NB4 (cell line): ENCODE measurements around the gene PROM2.

ENCODE experiments used
- MYC ChIP-seq: IDR thresholded peaks from 2 replicates; pipeline ENCODE4 v1.6.1; 2011; ENCODE audit warnings: low read depth, low read length
- TF ChIP-seq, protein P1 (sequence below): IDR thresholded peaks from one replicate; pipeline ENCODE4 v1.5.1; 2012; ENCODE audit warnings: low read depth, low read length

DNA sequence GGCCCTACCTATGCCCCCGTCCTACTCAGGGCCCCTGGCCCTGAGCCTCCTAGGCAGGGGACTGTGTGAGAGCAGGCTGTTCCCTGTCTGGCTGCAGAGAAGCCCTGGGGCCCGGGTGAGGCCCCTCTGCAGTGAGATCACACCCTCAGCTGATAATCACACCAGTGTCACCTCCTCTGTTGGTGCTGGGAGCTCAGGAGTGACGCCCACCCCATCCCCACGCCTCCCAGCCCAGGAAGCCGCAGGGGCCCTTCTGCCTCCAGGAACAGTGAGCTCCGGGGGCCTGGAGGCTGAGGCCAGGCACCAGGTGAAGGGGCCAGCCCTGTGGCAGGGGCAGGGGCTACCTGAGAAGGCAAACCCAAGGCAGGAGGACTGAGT, 42.9 kb downstream of the PROM2 start:
- TF ChIP-seq, protein P1, sequence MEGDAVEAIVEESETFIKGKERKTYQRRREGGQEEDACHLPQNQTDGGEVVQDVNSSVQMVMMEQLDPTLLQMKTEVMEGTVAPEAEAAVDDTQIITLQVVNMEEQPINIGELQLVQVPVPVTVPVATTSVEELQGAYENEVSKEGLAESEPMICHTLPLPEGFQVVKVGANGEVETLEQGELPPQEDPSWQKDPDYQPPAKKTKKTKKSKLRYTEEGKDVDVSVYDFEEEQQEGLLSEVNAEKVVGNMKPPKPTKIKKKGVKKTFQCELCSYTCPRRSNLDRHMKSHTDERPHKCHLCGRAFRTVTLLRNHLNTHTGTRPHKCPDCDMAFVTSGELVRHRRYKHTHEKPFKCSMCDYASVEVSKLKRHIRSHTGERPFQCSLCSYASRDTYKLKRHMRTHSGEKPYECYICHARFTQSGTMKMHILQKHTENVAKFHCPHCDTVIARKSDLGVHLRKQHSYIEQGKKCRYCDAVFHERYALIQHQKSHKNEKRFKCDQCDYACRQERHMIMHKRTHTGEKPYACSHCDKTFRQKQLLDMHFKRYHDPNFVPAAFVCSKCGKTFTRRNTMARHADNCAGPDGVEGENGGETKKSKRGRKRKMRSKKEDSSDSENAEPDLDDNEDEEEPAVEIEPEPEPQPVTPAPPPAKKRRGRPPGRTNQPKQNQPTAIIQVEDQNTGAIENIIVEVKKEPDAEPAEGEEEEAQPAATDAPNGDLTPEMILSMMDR, result no peak
- TF ChIP-seq MYC, result no peak
